Natural killer cell (primary cell): ENCODE results near the gene LBHD2. TPM values are rescaled to one million over a fixed set of nuclear protein-coding genes. Genes with fewer than 3 reads are reported as not detected.
"Not testable (repeated sequence)": the region's sequence is repeated elsewhere in the genome, so short reads cannot be mapped to it uniquely, and the experiment has no call there.

Experiments used
- ATAC-seq, 3 donors: fragments of 150-1000 bp in 2 of 3; fragments of 200-7000 bp in 1 of 3; cut with Tn5 transposase; 1 replicate in 1 of 3; 2 replicates in 2 of 3; pipeline ENCODE4 v1.10.0; 2021; ENCODE audit warnings: mild to moderate bottlenecking in 2 of 3, moderate library complexity in 2 of 3
- DNase-seq, 2 donors: peaks; one replicate each; pipeline versions ENCODE4 v3.0.0 to v3.0.0-alpha.2; 2013 to 2021; ENCODE audit warnings: mixed read lengths in 1 of 2
- H3K27ac ChIP-seq: one replicate; pipeline ENCODE4 v1.5.1; 2013; ENCODE audit warnings: mild to moderate bottlenecking, low read length
- H3K27me3 ChIP-seq: one replicate; pipeline ENCODE4 v1.6.1; 2013; ENCODE audit warnings: low read length; ENCODE audit not compliant: control insufficient read depth, insufficient read depth
- H3K36me3 ChIP-seq: one replicate; pipeline ENCODE4 v1.6.1; 2013; ENCODE audit warnings: low read length; ENCODE audit not compliant: control insufficient read depth, insufficient read depth
- H3K4me1 ChIP-seq: one replicate; pipeline ENCODE4 v1.6.1; 2013; ENCODE audit warnings: low read length; ENCODE audit not compliant: control insufficient read depth, insufficient read depth
- H3K4me3 ChIP-seq: one replicate; pipeline ENCODE4 v1.5.1; 2013; ENCODE audit warnings: low read length
- H3K9me3 ChIP-seq: one replicate; pipeline ENCODE4 v1.6.1; 2013; ENCODE audit warnings: low read length; ENCODE audit not compliant: control insufficient read depth, insufficient read depth
- H3K27ac Mint-ChIP-seq, 2 donors: one replicate each; pipeline ENCODE4 v1.8.0; 2022; ENCODE audit warnings: mild to moderate bottlenecking in 2 of 2, mixed read lengths in 2 of 2, moderate library complexity in 1 of 2
- H3K27me3 Mint-ChIP-seq, 2 donors: one replicate each; pipeline ENCODE4 v1.8.0; 2022; ENCODE audit warnings: low read depth in 2 of 2, mixed read lengths in 2 of 2
- H3K36me3 Mint-ChIP-seq: one replicate; pipeline ENCODE4 v1.8.0; 2022; ENCODE audit warnings: mixed read lengths
- H3K4me1 Mint-ChIP-seq, 2 donors: one replicate each; pipeline ENCODE4 v1.8.0; 2022; ENCODE audit warnings: mixed read lengths in 2 of 2
- H3K4me3 Mint-ChIP-seq: one replicate; pipeline ENCODE4 v1.8.0; 2022; ENCODE audit warnings: mild to moderate bottlenecking, moderate library complexity, mixed read lengths
- H3K9me3 Mint-ChIP-seq, 2 donors: one replicate each; pipeline ENCODE4 v1.8.0; 2022; ENCODE audit warnings: mixed read lengths in 2 of 2
- CTCF ChIP-seq: fragments of 200-600 bp; IDR thresholded peaks from one replicate; pipeline ENCODE4 v1.8.0; 2022; ENCODE audit warnings: antibody characterized with exemption
- WGBS: methylation state at CpG from one replicate; pipeline ENCODE4 v1.1.7; 2013; ENCODE audit warnings: missing lambda C conversion rate; ENCODE audit not compliant: insufficient coverage; 5-methylcytosine and 5-hydroxymethylcytosine counted together
- intact Hi-C: fragments of 100-400 bp; cut with micrococcal nuclease; formaldehyde crosslinking; loops from one replicate; pipeline ENCODE4 v1.14.2; 2022
- total RNA-seq, 4 donors: library from RNA; stranded (reverse); fragments of 120-200 nt in 1 of 4; gene quantifications; one replicate each; pipeline versions ENCODE4 v1.2.3 to v1.2.4, GENCODE V29; 2013 to 2022

Gene LBHD2
- total RNA-seq, 3 donors from 2014 or later (not counting 1 experiment from before 2014, with no cell fraction given) = not detected

- 6% methylated on average over 13 of the region's 15 CpGs for WGBS
- DNase-seq (no peak), ATAC-seq (no peak)
- Mint-ChIP-seq H3K4me1 (peaks cover 0 to 4% of the 10 kb centered on the region in 2 donors), H3K27ac (no peak overlapping the region), H3K9me3 (no peaks in the 10 kb centered on the region), H3K27me3 (peaks cover 6 to 20% of the 10 kb centered on the region in 2 donors), H3K4me3 (no peak overlapping the region), H3K36me3 (no peaks in the 10 kb centered on the region)
- Histone ChIP-seq H3K9me3 (no peaks in the 10 kb centered on the region), H3K27me3 (peaks cover 4% of the 10 kb centered on the region), H3K4me3 (no peak overlapping the region), H3K4me1 (no peaks in the 10 kb centered on the region), H3K27ac (no peak overlapping the region), H3K36me3 (no peaks in the 10 kb centered on the region)
- intact Hi-C loops = no loop called here
- no peak for TF ChIP-seq CTCF
Measured at GRCh38 chr14:103045371-103045869, 38.6 kb upstream of the LBHD2 start.

GRCh38 chr14:103047453-103047852, 36.6 kb upstream of the LBHD2 start:
- intact Hi-C loops, H3K27ac Mint-ChIP-seq, H3K4me1 ChIP-seq, ATAC-seq, H3K9me3 ChIP-seq, H3K9me3 Mint-ChIP-seq, H3K36me3 Mint-ChIP-seq, H3K4me3 Mint-ChIP-seq, H3K36me3 ChIP-seq, H3K4me1 Mint-ChIP-seq, DNase-seq, H3K27ac ChIP-seq, H3K27me3 ChIP-seq, H3K4me3 ChIP-seq: not testable (repeated sequence)
- peaks cover 6 to 20% of the 10 kb centered on the region in 2 donors for H3K27me3 Mint-ChIP-seq
- 86% methylated on average over 7 of the region's 8 CpGs for WGBS

GRCh38 chr14:103050935-103051334, 33.1 kb upstream of the LBHD2 start:
- no peaks in the 10 kb centered on the region for H3K36me3 ChIP-seq
- no peaks in the 10 kb centered on the region for H3K9me3 ChIP-seq
- no peak overlapping the region for H3K27ac Mint-ChIP-seq
- no peak overlapping the region for H3K4me3 Mint-ChIP-seq
- no peaks in the 10 kb centered on the region for H3K9me3 Mint-ChIP-seq
- H3K36me3 Mint-ChIP-seq = no peaks in the 10 kb centered on the region
- intact Hi-C loops = no loop called here
- H3K4me1 Mint-ChIP-seq = peaks cover under 1 to 3% of the 10 kb centered on the region in 2 donors
- DNase-seq = no peak
- no peaks in the 10 kb centered on the region for H3K27me3 ChIP-seq
- H3K27ac ChIP-seq = no peak overlapping the region
- no peak for ATAC-seq
- no peak for TF ChIP-seq CTCF
- H3K4me3 ChIP-seq = no peak overlapping the region
- peaks cover 21 to 22% of the 10 kb centered on the region in 2 donors for H3K27me3 Mint-ChIP-seq
- WGBS = 89% methylated on average over 1 of the region's 5 CpGs
- no peaks in the 10 kb centered on the region for H3K4me1 ChIP-seq

GRCh38 chr14:103052407-103052806, 31.6 kb upstream of the LBHD2 start:
- Histone ChIP-seq H3K36me3 (no peaks in the 10 kb centered on the region), H3K27me3 (peaks cover 2% of the 10 kb centered on the region), H3K27ac (no peak overlapping the region), H3K9me3 (no peaks in the 10 kb centered on the region), H3K4me3 (no peak overlapping the region), H3K4me1 (peaks cover 6% of the 10 kb centered on the region)
- 43% methylated on average over 10 of the region's 10 CpGs for WGBS
- ATAC-seq (no peak), DNase-seq (no peak)
- no peak overlapping the region for H3K27ac Mint-ChIP-seq
- no peaks in the 10 kb centered on the region for H3K9me3 Mint-ChIP-seq
- intact Hi-C loops = no loop called here
- peaks cover 6 to 9% of the 10 kb centered on the region in 2 donors for H3K4me1 Mint-ChIP-seq
- no peak overlapping the region for H3K4me3 Mint-ChIP-seq
- TF ChIP-seq CTCF = no peak
- H3K36me3 Mint-ChIP-seq = no peaks in the 10 kb centered on the region
- peaks cover 24% of the 10 kb centered on the region in 2 donors for H3K27me3 Mint-ChIP-seq
